ENCODE measurements around the gene SELENOV. TPM values are rescaled to one million over a fixed set of nuclear protein-coding genes. Genes with fewer than 3 reads are reported as not detected.

Gene SELENOV
- total and polyA plus RNA-seq, 9 of the 15 experiments (the other 6 are each of a cell fraction or from before 2014, with no cell fraction given), result 0.04 to 0.09 (median 0.06) TPM; not detected in 4

- TF ChIP-seq ARNT (IDR thresholded peaks at IDR 0.05) (no peak), TCF7 (IDR thresholded peaks at IDR 0.05; ENCODE audit: borderline replicate concordance) (0 out of 2 replicates have a peak, but pooled peaks have one; percentile 15), SMAD4 (CRISPR knock-in tag; conservative IDR thresholded peaks at IDR 0.05) (peak; percentile 69), CCAR2 (IDR thresholded peaks at IDR 0.05; ENCODE audit: low read depth, low read length) (no peak), ZNF609 (CRISPR knock-in tag; IDR thresholded peaks at IDR 0.05; ENCODE audit: borderline replicate concordance) (no peak), CREB3L1 (IDR thresholded peaks at IDR 0.05; ENCODE audit: borderline replicate concordance, low read depth) (peak; percentile 45; the same call in 1 of the 2 replicates), HMGN3 (IDR thresholded peaks at IDR 0.05; ENCODE audit: borderline replicate concordance, extremely low read depth, insufficient read length, low read depth, low read length) (peak; percentile 21), KDM2B (CRISPR knock-in tag; IDR thresholded peaks at IDR 0.05) (0 out of 2 replicates have a peak, but pooled peaks have one; percentile 58), TARDBP (IDR thresholded peaks at IDR 0.05) (peak; percentile 25; the same call in 1 of the 2 replicates), KDM4B (IDR thresholded peaks at IDR 0.05; ENCODE audit: borderline replicate concordance in 2 of 2, low read depth in 1 of 2) (no peak), MTA3 (IDR thresholded peaks at IDR 0.05; ENCODE audit: borderline replicate concordance) (peak; percentile 35; the same call in 1 of the 2 replicates), ZNF24 (IDR thresholded peaks at IDR 0.05) (peak; percentile 74), XRCC4 (IDR thresholded peaks at IDR 0.05; ENCODE audit: extremely low read depth, insufficient read depth, insufficient read length) (no peak), ZNF431 (CRISPR knock-in tag; IDR thresholded peaks at IDR 0.05) (peak; percentile 8; the same call in 1 of the 2 replicates), ZBTB11 (CRISPR knock-in tag; IDR thresholded peaks at IDR 0.05) (no peak)
These were observed 24.8 kb downstream of the SELENOV start, which contains the start of gene EID2 (continued) for GRCh38 chr19:39539518-39540332.

Measured in K562 (cell line).